Stomach (tissue), 9 donors: ENCODE measurements around the gene ITPRID1. TPM values are rescaled to one million over a fixed set of nuclear protein-coding genes. Genes with fewer than 3 reads are reported as not detected.

Source experiments
- DNase-seq, 2 donors: peaks; one replicate each; pipeline versions ENCODE4 v3.0.0 to v3.0.0-alpha.2; 2013 to 2019
- H3K27ac ChIP-seq, 5 donors: fragments of 200-600 bp in 4 of 5; sonication (generic) in 4 of 5; one replicate each; pipeline ENCODE4 v1.5.1; 2013 to 2019; ENCODE audit warnings: mild to moderate bottlenecking in 1 of 5, moderate library complexity in 1 of 5
- H3K27me3 ChIP-seq, 3 donors: fragments of 200-600 bp; sonication (generic); one replicate each; pipeline ENCODE4 v1.5.1; 2017 to 2019; ENCODE audit warnings: mixed run types in 1 of 3
- H3K36me3 ChIP-seq, 4 donors: fragments of 200-600 bp; sonication (generic); 1 replicate in 3 of 4; 2 replicates in 1 of 4; pipeline ENCODE4 v1.5.1; 2016 to 2019
- H3K4me1 ChIP-seq, 4 donors: fragments of 200-600 bp; sonication (generic); one replicate each; pipeline ENCODE4 v1.5.1; 2016 to 2019
- H3K4me3 ChIP-seq, 4 donors: fragments of 200-600 bp; sonication (generic) in 3 of 4; one replicate each; pipeline ENCODE4 v1.5.1; 2016 to 2019; ENCODE audit warnings: mild to moderate bottlenecking in 1 of 4
- H3K9me3 ChIP-seq, 4 donors: fragments of 200-600 bp; sonication (generic); one replicate each; pipeline ENCODE4 v1.5.1; 2016 to 2019
- CTCF ChIP-seq, 7 experiments: fragments of 450-650 bp in 4 of 7; fragments of 200-600 bp in 3 of 7; sonication (generic) in 3 of 7; IDR thresholded peaks; one replicate each; pipeline ENCODE4 v1.5.1; 2016 to 2019; ENCODE audit warnings: antibody characterized with exemption in 7 of 7, control low read depth in 2 of 7, mild to moderate bottlenecking in 1 of 7
- EP300 ChIP-seq: sonication (generic); formaldehyde crosslinking; IDR thresholded peaks from one replicate; pipeline ENCODE4 v1.6.1; 2017; ENCODE audit warnings: antibody characterized with exemption
- POLR2A ChIP-seq, 4 donors: fragments of 450-650 bp; IDR thresholded peaks; one replicate each; pipeline ENCODE4 v1.6.1; 2016; ENCODE audit warnings: antibody characterized with exemption in 4 of 4, control low read depth in 2 of 4, mild to moderate bottlenecking in 1 of 4, moderate library complexity in 1 of 4
- POLR2AphosphoS5 ChIP-seq, 3 donors: sonication (generic); formaldehyde crosslinking; IDR thresholded peaks; one replicate each; pipeline ENCODE4 v1.6.1; 2016; ENCODE audit warnings: antibody characterized with exemption in 3 of 3
- WGBS, 5 donors: extraction: QIAGEN DNeasy Blood & Tissue Kit in 3 of 5; methylation state at CpG; one replicate each; pipeline versions ENCODE4 v1.1.5 to v1.1.7; 2013 to 2018; 5-methylcytosine and 5-hydroxymethylcytosine counted together
- intact Hi-C: fragments of 100-400 bp; cut with DNase I; formaldehyde crosslinking; loops from one replicate; pipeline ENCODE4 v1.15.1; 2023; ENCODE audit warnings: low total_unique reads
- polyA plus RNA-seq, 3 donors: library from polyadenylated mRNA; stranded (reverse); fragments of 200-250 nt; gene quantifications; one replicate each; pipeline ENCODE4 v1.2.3, GENCODE V29; 2013
- total RNA-seq, 5 donors: library from RNA; depleted of rRNA; stranded (reverse); fragments of >200 nt; gene quantifications; one replicate each; pipeline versions ENCODE4 v1.1.0 to v1.2.3, GENCODE V29; 2014 to 2016
- donor health status: healthy with polysubstance abuse.
- donor health status: Bipolar disorder and iron deficiency.
- donor health status: healthy.

Gene ITPRID1
- total and polyA plus RNA-seq, 8 donors, result 0.18 to 0.58 (median 0.34) TPM; not detected in 2

DNA sequence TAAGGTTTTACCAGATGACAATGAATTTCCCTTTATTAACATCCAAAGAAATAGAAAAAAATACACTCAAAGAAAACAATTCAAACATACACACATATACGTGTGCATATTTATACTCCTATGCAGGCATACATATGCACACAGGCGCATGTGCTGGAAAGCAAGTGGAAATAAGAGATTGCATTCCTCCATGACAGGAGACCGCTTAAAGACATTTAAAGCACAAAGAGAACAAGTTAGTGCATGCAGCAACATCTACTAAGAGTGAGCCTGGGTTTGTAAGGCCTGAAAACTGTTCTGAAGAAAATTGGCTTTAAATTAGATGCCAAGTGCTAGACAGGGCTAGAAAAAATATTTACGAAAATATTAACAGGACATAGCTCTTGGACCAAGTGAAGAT, 133.1 kb downstream of the ITPRID1 start:
- Histone ChIP-seq H3K4me3 (no peak overlapping the region), H3K27me3 (no peaks in the 10 kb centered on the region), H3K4me1 (no peaks in the 10 kb centered on the region), H3K27ac (no peak overlapping the region), H3K36me3 (no peaks in the 10 kb centered on the region), H3K9me3 (no peaks in the 10 kb centered on the region)
- no peak for DNase-seq
- TF ChIP-seq POLR2A (IDR thresholded peaks at IDR 0.05), result no peak
- intact Hi-C loops, result no loop called here
- WGBS, 5 donors, result 89 to 95% (median 92%) methylated on average over 4 of the region's 4 CpGs

- no peaks in the 10 kb centered on the region for H3K27me3 ChIP-seq
- DNase-seq, result no peak
- H3K4me3 ChIP-seq, result no peak overlapping the region
- H3K9me3 ChIP-seq, result no peaks in the 10 kb centered on the region
- H3K27ac ChIP-seq, result no peak overlapping the region
- H3K36me3 ChIP-seq, result no peaks in the 10 kb centered on the region
- 75 to 92% (median 81%) methylated on average over 6 to 7 of the region's 7 CpGs for WGBS, 5 donors
- intact Hi-C loops, result no loop called here
- H3K4me1 ChIP-seq, result no peaks in the 10 kb centered on the region
- no peak for TF ChIP-seq EP300
- TF ChIP-seq CTCF (IDR thresholded peaks at IDR 0.05), result no peak
- no peak for TF ChIP-seq POLR2AphosphoS5 (IDR thresholded peaks at IDR 0.05)
- no peak for TF ChIP-seq POLR2A (IDR thresholded peaks at IDR 0.05)
Measured at GRCh38 chr7:31647511-31647910, 133.6 kb downstream of the ITPRID1 start.

DNA sequence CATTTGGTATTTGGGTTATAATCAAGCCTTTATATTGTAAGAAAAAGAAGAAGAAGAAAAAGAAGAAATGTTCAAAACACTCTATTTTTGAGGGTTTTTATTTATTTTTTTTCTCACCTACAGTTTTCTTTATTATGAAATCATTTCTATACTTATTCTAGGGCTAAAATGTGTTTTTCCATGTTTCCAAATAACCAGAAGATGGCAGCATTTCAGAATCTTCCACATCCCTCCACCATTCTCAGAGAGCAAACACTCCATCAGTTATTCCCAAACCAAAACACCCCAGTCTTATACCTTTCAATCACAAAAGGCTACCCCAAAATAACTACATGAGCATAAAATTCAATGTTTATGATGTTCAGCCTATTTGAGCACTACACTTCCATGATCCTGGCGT, 134.4 kb downstream of the ITPRID1 start:
- H3K4me1 ChIP-seq, result no peaks in the 10 kb centered on the region
- H3K27ac ChIP-seq, result no peak overlapping the region
- 94 to 100% (median 97%) methylated on average over 1 of the region's 1 CpG for WGBS, 5 donors
- DNase-seq, result peak in 1 of 2 donors; percentile 11
- TF ChIP-seq CTCF (IDR thresholded peaks at IDR 0.05) (no peak), EP300 (no peak), POLR2AphosphoS5 (IDR thresholded peaks at IDR 0.05) (no peak), POLR2A (IDR thresholded peaks at IDR 0.05) (no peak)
- intact Hi-C loops, result no loop called here
- no peaks in the 10 kb centered on the region for H3K36me3 ChIP-seq
- no peaks in the 10 kb centered on the region for H3K9me3 ChIP-seq
- H3K4me3 ChIP-seq, result no peak overlapping the region
- H3K27me3 ChIP-seq, result no peaks in the 10 kb centered on the region

GRCh38 chr7:31648880-31649279, 135.0 kb downstream of the ITPRID1 start:
- no peak overlapping the region for H3K27ac ChIP-seq
- no peaks in the 10 kb centered on the region for H3K27me3 ChIP-seq
- TF ChIP-seq EP300 (no peak), POLR2A (IDR thresholded peaks at IDR 0.05) (no peak), POLR2AphosphoS5 (IDR thresholded peaks at IDR 0.05) (no peak)
- H3K9me3 ChIP-seq, result no peaks in the 10 kb centered on the region
- H3K4me1 ChIP-seq, result no peaks in the 10 kb centered on the region
- intact Hi-C loops, result no loop called here
- DNase-seq, result no peak
- H3K4me3 ChIP-seq, result no peak overlapping the region
- WGBS, 5 donors, result 89 to 96% (median 93%) methylated on average over 4 of the region's 4 CpGs
- no peaks in the 10 kb centered on the region for H3K36me3 ChIP-seq

- no peaks in the 10 kb centered on the region for H3K9me3 ChIP-seq
- WGBS, 5 donors, result 58 to 80% (median 71%) methylated on average over 7 of the region's 7 CpGs
- H3K4me1 ChIP-seq, result no peaks in the 10 kb centered on the region
- TF ChIP-seq POLR2AphosphoS5 (IDR thresholded peaks at IDR 0.05) (no peak), EP300 (no peak), POLR2A (IDR thresholded peaks at IDR 0.05) (no peak), CTCF (IDR thresholded peaks at IDR 0.05) (no peak)
- intact Hi-C loops, result no loop called here
- H3K4me3 ChIP-seq, result no peak overlapping the region
- H3K27me3 ChIP-seq, result no peaks in the 10 kb centered on the region
- H3K27ac ChIP-seq, result no peak overlapping the region
- H3K36me3 ChIP-seq, result no peaks in the 10 kb centered on the region
- DNase-seq, result no peak
Measured at GRCh38 chr7:31651234-31652062, 137.6 kb downstream of the ITPRID1 start.
